Epithelial cell of proximal tubule (primary cell): Measurements from ENCODE around the gene UBLCP1. TPM values are rescaled to one million over a fixed set of nuclear protein-coding genes. Genes with fewer than 3 reads are reported as not detected.

ENCODE experiments used
- DNase-seq: peaks from one replicate; pipeline ENCODE4 v3.0.0-alpha.2; 2011; ENCODE audit warnings: low read depth
- H3K4me3 ChIP-seq: 2 replicates; pipeline ENCODE4 v1.5.1; 2011; ENCODE audit warnings: low read depth, mild to moderate bottlenecking, low read length
- total RNA-seq: library from RNA; depleted of rRNA; stranded (reverse); fragments of >200 nt; gene quantifications from 2 replicates; pipeline ENCODE4 v1.2.3, GENCODE V29; 2015
- TF ChIP-seq, protein P1 (sequence below): conservative IDR thresholded peaks from 2 replicates; pipeline ENCODE4 v1.5.1; 2012; ENCODE audit warnings: low read depth, mild to moderate bottlenecking, low read length

UBLCP1 gene
- total RNA-seq, 1 donor from 2014 or later: 33.8 TPM

DNA sequence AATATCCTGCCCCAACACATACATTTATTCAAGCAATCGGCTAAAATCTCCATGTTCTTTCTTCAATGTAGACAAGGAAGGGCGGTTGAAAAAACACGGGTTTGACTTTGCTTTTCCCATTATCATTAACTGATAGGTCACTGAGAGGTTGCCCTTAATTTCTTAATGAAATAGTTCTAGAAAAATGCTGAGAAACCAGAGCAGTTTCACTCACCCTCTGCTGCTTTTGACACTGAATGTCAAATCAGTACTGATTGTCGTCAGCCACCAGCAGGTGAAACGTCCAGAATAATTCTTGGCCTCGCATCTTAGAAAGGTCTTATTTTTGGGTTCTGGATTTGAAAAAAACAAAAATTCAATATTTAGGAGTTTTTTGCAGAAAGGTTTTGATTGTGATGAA, 59.1 kb downstream of the UBLCP1 start:
- no peak for DNase-seq
- H3K4me3 ChIP-seq: no peak overlapping the region
- TF ChIP-seq, protein P1, sequence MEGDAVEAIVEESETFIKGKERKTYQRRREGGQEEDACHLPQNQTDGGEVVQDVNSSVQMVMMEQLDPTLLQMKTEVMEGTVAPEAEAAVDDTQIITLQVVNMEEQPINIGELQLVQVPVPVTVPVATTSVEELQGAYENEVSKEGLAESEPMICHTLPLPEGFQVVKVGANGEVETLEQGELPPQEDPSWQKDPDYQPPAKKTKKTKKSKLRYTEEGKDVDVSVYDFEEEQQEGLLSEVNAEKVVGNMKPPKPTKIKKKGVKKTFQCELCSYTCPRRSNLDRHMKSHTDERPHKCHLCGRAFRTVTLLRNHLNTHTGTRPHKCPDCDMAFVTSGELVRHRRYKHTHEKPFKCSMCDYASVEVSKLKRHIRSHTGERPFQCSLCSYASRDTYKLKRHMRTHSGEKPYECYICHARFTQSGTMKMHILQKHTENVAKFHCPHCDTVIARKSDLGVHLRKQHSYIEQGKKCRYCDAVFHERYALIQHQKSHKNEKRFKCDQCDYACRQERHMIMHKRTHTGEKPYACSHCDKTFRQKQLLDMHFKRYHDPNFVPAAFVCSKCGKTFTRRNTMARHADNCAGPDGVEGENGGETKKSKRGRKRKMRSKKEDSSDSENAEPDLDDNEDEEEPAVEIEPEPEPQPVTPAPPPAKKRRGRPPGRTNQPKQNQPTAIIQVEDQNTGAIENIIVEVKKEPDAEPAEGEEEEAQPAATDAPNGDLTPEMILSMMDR: no peak

DNA sequence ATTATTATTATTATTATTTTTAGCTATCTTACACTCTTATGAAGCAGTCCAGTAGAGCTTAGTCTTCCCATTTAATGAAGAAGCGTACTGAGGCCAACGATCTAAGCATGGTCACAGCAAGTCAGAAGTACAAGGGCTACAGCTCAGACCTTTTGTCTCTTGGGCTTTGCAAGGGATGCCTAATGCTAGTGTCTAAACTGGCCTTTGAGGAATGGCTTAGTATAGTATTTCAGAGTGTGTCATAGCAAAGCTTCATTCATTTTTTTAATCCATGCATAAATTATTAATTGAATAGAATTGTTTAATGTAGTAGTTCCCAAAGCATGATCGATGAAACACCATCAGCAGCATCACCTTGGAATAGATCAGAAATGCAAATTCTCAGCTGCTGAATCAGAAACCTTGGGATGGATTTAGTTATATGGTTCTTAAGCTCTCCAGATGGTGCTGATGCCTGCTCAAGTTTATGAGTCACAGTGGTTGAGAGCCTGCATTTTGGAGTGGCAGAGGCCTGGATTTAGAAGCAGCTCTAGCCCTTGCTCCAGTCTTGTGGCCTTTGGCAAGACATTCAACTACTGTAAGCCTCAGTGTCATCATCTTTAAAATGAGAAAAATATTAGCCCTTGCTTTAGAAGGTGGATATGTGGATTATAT, 61.1 kb downstream of the UBLCP1 start:
- DNase-seq: no peak
- H3K4me3 ChIP-seq: no peak overlapping the region
- TF ChIP-seq, protein P1: no peak

DNA sequence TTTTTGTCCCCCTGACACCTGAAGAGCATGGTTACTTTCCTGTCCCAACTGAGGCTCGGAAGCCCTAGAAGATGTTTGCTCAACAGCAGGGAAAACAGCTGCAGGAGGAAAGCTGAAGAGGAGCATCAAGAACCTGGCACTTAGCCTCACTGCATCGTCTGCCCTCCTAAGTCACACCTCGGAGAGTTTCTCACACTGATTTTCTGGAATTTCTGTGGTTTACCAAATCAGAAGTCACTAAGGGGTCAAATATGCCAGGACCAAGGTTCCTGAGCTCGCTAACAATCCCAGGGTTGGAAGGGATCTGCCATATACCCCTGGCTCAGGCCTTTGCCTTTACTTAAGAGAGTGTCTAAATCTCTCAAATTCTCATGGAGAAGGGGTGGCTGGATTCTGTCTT, 61.9 kb downstream of the UBLCP1 start:
- no peak overlapping the region for H3K4me3 ChIP-seq
- TF ChIP-seq, protein P1: no peak
- no peak for DNase-seq

DNA sequence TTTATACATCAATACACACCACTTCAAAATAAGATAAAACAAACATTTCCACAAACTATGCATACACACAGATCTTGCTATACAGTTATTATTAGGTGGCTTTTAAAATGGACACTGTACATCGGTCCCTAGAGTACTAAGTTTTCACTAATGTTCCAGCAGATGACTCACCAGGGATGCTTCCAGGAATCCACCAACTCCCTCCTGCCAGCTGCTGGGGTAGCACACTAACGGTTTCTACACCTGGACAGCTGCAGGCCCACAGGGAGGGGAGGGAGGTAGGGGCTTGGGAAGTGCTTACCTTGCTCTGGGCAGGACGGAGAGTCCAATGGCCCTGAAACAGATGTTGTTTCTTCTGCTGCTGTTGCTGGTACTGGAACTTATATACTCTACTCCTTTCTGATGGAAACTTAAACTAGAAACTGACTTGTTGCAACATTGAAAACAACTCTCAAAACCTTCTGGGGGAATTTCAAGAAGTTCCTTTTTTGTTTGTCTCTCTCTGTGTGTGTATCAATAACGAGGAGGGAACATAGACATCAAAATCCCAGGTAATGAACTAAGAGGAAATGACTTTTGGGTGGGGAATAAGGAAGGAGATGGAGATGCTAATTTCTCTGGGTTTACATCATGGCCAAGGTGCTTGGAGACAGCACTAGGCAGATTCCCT, 67.2 kb downstream of the UBLCP1 start, which contains the start of gene IL12B:
Gene IL12B (minus strand): TSS at position 357 of the 670 bp plus-strand sequence. CDS start 3,705 bp downstream, outside the sequence.
- TF ChIP-seq, protein P1: no peak
- peak within 1 kb of the TSS; percentile 57 for H3K4me3 ChIP-seq
- DNase-seq: no peak

DNA sequence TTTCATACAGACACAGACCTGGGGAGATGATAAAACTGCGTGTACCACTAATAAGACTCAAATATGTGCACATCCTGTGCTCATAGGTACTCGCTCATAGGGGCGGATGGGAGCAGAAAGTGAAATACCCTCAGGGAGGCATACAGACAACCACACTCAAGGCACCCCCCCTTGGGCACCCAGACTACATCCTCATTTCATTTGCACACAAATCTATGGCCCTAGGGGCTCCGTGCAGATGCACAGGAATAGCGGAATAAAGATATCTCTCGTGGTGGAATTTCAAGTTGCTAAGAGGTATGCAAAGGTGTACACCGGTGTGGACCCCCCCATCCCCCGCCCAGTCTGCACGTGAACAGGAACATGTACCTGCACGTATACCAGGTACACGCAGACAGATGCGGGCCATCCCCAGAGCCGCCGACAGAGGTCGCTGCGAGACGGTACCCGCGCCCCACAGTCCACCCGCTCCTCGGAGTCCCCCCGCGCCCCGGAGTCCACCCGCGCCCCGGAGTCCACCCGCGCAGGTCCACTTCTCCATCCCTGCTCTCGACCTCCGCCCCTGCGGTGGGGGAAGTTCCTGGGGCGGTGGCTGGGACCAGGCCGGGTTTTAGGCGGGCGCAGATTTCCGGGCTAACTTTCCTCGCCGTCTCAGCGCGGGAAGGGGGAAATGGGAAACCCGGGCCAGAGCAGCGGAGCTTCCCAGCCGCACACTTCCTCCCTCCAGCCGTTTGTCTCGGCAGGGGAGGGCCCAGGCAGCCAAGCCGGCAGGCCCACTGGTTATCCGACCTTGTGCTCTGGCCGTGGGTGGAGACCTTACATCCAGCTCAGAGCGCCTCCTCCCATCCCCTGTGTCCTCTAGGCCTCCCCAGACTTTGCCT, 68.2 kb downstream of the UBLCP1 start:
- TF ChIP-seq, protein P1: peak; percentile 68
- no peak for DNase-seq
- H3K4me3 ChIP-seq: peak overlapping the region; percentile 57

DNA sequence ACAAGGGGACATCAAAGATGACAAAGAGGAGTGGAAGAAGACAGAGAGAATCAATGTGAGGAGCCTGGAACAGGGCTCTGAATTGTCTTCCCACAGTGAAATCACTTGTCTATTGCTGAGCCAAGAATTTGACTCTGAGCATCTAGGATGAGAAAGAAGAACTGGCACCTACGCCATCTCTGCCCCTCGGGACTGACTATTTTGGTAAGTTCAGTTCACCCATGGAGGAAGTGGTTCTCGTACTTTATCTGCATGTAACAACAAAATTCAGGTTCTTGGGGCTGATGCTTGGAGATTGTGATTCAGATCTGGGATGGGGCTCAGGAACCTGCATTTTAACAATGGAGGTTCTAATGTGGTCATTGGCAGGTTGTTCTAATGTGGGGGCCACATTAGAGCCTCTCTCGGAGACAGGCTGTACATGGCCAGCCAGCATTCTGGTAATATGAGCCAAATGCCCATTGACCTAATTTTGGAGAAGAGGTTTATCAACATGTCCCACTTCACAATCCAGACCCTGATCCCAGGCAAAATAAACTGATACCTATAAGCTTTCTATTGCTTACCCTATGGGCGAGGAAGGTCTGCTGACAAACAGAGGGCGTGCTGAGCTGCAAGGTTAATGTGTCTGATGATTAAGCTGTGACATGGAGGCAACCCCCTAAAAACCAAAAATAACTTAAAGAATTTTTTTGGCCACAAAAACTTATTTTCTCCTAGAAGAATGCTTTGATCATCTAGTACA, 69.9 kb downstream of the UBLCP1 start:
- TF ChIP-seq, protein P1: no peak
- DNase-seq: no peak
- no peak overlapping the region for H3K4me3 ChIP-seq
